NCI-H345 treated with DMSO at 0.1 percent for 48 hours (cell line): Measurements from ENCODE around the gene RBM46.
"Not testable (repeated sequence)": the region's sequence is repeated elsewhere in the genome, so short reads cannot be mapped to it uniquely, and the experiment has no call there.

Experiments
- DNase-seq: peaks from one replicate; lab custom pipeline; 2025; ENCODE audit not compliant: unreplicated experiment; lab: John Stamatoyannopoulos, UW

RBM46 gene

DNA sequence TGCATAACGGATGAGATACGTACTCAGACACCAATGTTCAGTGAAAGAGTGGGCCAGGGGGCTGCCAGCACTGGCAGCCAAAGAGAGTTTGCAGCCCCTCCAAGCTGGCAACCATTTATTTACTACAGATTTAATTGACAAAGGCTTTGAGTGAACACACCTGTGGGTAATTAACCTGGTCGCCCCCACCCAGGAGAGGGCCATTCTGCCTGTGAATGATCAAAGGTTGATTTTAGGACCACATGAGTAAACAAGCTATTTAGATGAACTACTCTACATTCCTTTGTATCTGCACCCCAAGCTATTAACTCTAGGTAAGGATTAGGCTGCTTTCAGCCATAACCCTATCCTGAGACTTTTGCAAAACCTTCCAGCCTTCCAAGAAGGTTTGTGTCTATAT lies 55.0 kb downstream of the RBM46 start:
- DNase-seq, result no peak

DNA sequence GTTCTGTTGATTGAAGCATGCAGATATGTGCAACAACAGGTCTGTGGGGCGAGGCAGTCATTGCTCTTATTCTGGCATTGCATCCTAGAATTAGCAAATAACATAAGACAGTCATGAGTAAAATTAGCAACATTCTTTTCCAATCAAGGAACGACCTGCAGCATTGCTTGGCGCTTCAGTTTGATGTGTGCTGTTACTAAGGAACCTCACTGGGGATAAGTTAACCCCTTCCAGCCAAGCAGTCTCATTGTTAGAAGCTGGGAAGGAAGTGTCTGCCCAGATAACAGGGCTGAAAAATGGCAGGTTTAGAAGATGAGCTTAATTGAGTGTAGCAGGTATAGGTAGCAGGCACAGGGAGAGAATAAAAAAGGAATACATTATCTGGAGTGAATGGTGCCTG lies 55.4 kb downstream of the RBM46 start:
- no peak for DNase-seq

DNA sequence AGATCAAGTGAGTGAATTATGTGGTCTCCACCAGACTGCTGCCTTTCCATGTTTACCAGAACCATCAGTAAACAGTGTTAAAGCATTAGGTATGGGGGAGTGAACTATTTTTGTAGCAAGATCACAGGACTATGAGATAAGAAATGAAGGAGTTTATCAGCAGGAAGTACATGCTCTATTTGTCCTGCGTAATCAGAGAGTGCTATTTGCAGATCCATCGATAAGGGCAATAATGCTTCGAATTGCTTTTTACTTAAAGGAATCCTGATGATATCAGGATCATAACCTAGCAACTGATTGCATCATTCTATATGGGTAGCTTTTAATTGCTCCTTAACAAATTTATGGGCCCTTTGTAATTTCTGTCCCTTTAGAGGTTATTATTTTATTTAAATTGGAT lies 57.1 kb downstream of the RBM46 start:
- no peak for DNase-seq

DNA sequence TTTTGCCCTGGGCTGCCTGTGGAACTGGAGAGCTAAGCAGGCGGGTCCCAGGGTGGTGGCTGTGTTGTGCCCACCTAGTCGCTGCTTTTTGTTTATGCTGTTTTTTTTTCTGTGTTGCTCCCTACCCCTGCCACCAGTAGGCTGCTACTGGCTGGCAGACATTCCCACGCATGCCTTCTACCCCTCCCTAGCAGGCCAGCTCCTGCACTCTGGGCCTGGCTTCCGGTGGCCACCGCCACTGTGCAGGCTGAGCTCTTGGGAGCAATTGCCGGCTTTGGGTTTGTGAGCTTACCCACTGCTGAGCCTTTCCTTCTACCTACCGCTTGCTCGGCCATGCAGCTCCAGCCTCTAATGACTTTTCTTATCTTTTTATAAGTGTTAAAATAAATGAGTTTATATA lies 57.6 kb downstream of the RBM46 start:
- no peak for DNase-seq

DNA sequence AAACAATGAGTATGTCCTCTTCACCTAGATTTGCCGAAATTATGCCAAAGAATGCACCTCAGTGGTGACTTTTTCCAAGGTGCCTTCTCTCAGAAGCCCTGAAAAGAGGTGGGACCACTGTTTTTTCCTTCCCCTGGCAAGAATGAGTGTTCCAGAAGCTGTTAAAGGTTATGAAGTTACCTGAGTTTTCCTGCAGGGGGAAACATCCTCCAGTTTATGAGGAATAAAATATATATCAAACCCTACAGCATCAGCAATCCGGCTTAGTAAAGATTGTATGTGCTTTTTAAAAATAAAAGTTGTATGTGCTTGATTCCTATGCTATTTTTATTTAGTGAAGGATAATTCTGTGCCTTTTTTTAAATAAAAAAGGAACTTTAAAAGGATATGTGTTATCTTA lies 73.3 kb downstream of the RBM46 start:
- DNase-seq, result no peak

DNA sequence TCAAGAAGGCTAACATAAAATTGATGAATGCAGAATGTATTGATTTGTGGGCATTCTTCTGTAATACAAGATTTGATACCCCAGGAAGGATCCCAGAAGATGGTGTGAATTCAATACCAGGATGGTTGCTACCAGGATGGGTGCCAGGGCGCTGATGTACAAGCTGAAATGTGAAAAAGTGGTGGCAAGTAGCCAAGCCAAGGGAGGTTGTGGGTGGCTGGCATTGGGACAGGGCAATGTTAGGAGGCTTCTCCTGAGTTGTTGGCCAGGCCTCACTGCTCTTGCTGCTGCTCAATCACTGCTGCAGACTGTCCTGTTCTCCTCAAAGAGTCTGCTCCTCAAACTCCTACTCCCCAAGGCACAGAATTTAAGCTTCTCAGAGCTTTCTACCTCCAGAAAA lies 77.1 kb downstream of the RBM46 start:
- DNase-seq, result no peak

DNA sequence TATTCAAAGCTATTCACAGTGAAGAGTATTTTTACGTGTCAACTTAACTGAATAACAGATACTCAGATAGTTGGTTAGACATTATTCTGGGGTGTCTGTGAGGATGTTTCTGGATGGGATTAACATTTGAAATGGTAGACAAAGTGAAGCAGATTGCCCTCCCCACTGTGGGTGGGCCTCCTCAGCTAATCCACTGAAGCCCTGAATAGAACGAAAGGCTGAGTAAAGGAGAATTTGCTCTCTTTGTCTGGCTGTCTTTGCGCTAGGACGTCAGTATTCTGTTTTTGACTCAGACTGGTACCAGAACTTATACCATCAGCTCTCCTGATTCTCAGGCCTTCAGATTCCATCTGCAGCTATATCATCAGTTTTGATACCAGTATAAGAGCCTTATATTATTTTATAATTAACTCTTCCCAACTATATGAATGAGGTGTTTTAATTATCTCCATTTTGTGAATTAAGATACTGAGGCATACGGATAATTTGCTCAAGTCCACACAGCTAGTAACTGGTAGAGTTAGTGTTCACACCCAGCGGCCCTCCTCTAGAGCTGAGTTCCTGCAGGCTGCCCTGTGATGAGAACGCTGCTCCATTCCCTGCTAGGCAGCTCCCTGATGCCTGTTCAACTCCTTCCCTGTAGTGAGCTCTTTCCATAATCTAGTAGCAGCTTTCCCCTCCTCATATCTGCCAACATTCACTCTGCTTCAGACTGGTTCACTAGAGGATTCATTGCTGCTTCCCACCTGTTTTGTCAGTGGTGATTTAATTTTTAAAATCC lies 87.5 kb downstream of the RBM46 start:
- no peak for DNase-seq

DNA sequence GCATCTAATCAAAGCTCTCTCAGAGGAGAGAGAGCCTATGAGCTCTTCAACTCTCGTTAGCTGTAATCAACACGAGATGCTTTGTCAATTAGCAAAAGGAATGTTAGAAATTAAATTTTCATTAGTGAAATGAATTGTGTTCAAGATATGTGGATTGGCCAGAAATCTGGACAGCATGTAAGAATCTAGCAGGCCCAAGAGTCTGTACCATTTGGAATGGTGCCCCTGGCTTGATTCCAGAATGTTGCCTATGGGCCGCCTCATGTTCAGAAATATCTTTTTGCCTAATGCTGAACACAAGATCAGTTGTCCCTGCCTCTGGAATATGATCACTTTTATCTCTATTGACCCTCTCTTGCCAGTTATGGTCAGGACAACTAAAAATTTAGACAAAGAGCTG lies 88.2 kb downstream of the RBM46 start:
- no peak for DNase-seq

DNA sequence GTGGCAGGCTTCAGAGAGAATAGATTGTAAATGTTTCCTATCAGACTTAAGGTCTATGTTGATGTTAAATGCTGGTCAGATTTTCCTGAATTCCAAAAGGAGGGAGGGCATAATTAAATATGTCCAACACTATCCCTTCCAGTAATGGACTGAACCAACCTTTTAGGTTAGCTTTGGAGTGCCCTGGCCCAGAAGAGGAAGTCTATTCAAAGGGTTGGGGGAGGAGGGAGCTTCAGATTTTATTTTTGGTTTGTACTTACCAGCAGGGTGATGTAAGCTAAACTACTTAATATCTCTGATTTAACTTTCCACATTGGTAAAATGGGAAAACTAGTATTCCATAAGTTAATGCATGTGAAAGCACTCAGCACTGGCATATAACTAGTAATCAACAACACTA lies 91.1 kb downstream of the RBM46 start:
- DNase-seq, result no peak

DNA sequence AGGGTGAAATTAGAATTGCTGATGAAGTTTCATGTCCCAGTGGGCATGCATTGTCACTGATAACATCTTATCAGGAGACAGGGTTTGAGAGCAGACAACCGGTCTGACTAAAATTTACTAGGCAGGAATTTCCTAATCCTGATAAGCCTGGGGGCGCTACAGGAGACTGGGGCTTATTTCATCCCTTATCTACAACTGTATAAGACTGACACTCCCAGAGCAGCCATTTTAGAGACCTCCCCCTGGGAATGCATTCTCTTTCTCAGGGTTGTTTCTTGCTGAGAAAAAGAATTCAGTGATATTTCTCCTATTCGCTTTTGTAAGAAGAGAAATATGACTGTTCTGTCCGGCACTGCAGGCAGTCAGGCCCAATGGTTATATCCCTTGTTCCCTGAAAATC lies 93.0 kb downstream of the RBM46 start:
- DNase-seq, result not testable (repeated sequence)

DNA sequence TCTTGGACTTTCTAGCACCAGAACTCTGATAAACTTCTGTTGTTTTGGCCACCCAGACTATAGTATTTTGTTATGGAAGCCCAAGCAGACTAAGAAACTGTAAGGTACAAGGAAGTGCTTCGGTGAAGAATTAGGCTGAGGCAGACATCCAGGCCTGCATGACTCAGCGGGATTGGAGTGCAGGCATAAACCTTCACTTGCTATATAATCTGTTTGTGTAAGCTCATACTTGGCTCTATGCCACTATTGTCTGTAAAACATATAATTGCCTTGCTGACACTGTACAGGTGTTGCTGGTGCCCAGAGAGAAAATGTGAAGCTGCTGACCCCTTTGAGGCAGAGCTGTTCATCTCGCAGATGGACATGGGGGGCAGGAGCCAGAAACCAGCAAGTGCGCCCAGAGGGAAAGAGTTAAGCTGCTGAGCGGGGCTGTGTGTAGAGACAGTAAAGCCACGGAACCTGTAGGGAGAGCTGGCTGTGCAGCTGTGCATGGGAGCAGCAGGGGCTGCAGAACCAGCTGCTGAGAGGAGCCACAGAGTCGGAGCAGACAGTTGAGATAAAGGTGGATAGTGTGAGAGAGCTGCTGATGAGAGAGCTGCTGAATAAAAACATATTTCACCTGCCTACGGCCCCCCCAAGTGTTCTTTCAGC lies 96.2 kb downstream of the RBM46 start:
- no peak for DNase-seq
